ENCODE measurements around the gene DSTN. TPM values are rescaled to one million over a fixed set of nuclear protein-coding genes. Genes with fewer than 3 reads are reported as not detected.

DSTN gene
- total and polyA plus RNA-seq, 2 experiments from 2014 or later = 162 to 459 TPM

- TF ChIP-seq ZNF462 (CRISPR knock-in tag; IDR thresholded peaks at IDR 0.05) (no peak), EZH2 (IDR thresholded peaks at IDR 0.05; ENCODE audit: low read depth, unreplicated experiment) (no peak), REST (IDR thresholded peaks at IDR 0.05; ENCODE audit: unreplicated experiment) (no peak), STAT1 (IDR thresholded peaks at IDR 0.05; ENCODE audit: unreplicated experiment) (no peak), POLR2AphosphoS5 (IDR thresholded peaks at IDR 0.05; ENCODE audit: low read depth) (no peak), EZH2phosphoT487 (IDR thresholded peaks at IDR 0.05; ENCODE audit: unreplicated experiment) (no peak), ETS1 (IDR thresholded peaks at IDR 0.05) (no peak), ZNF331 (CRISPR knock-in tag; IDR thresholded peaks at IDR 0.05; ENCODE audit: low read depth) (no peak)
Measured at GRCh38 chr20:17643531-17644188, 73.8 kb downstream of the DSTN start (continued).

Measured in GM23338 (cell line).